GM23338 (cell line): ENCODE data around the gene TCF12. TPM values are rescaled to one million over a fixed set of nuclear protein-coding genes. Genes with fewer than 3 reads are reported as not detected.

ENCODE experiments used
- ATAC-seq: fragments of 200-7000 bp; cut with Tn5 transposase; 3 replicates; pipeline ENCODE4 v1.9.1; 2020
- DNase-seq: peaks from one replicate; pipeline ENCODE4 v3.0.0-alpha.2; 2015; ENCODE audit warnings: low spot score
- H2AFZ ChIP-seq: fragments of 200-600 bp; sonication (generic); 2 replicates; pipeline ENCODE4 v1.8.0; 2016; ENCODE audit warnings: antibody characterized with exemption, mild to moderate bottlenecking, moderate library complexity
- H3F3A ChIP-seq: fragments of 200-600 bp; sonication (generic); replicated peaks from 2 replicates; pipeline ENCODE4 v1.8.0; 2017; ENCODE audit warnings: antibody characterized with exemption, mixed run types, low read depth
- H3K27ac ChIP-seq: fragments of 200-600 bp; sonication (generic); 2 replicates; pipeline ENCODE4 v1.6.1; 2016; ENCODE audit warnings: low read depth
- H3K27me3 ChIP-seq: fragments of 200-600 bp; sonication (generic); 2 replicates; pipeline ENCODE4 v1.8.0; 2016; ENCODE audit warnings: mild to moderate bottlenecking, mixed run types, moderate library complexity; ENCODE audit not compliant: insufficient read depth
- H3K36me3 ChIP-seq: fragments of 200-600 bp; sonication (generic); 2 replicates; pipeline ENCODE4 v1.8.0; 2016; ENCODE audit warnings: mild to moderate bottlenecking; ENCODE audit not compliant: insufficient read depth
- H3K4me1 ChIP-seq: fragments of 200-600 bp; sonication (generic); 2 replicates; pipeline ENCODE4 v1.8.0; 2016; ENCODE audit warnings: mild to moderate bottlenecking, moderate library complexity; ENCODE audit not compliant: insufficient read depth
- H3K4me2 ChIP-seq: fragments of 200-600 bp; sonication (generic); 2 replicates; pipeline ENCODE4 v1.7.1; 2017; ENCODE audit warnings: mixed run types
- H3K4me3 ChIP-seq: fragments of 200-600 bp; sonication (generic); 2 replicates; pipeline ENCODE4 v1.6.1; 2016; ENCODE audit warnings: mixed run types
- H3K79me2 ChIP-seq: fragments of 200-600 bp; sonication (generic); replicated peaks from 2 replicates; pipeline ENCODE4 v1.8.0; 2017; ENCODE audit warnings: mild to moderate bottlenecking; ENCODE audit not compliant: insufficient read depth
- H3K9me2 ChIP-seq: fragments of 200-600 bp; sonication (generic); 2 replicates; pipeline ENCODE4 v1.8.0; 2017; ENCODE audit not compliant: insufficient read depth
- H4K20me1 ChIP-seq: fragments of 200-600 bp; sonication (generic); replicated peaks from 2 replicates; pipeline ENCODE4 v1.8.0; 2017; ENCODE audit warnings: mild to moderate bottlenecking; ENCODE audit not compliant: insufficient read depth
- H3K27ac Mint-ChIP-seq: 2 replicates; pipeline ENCODE4 v1.8.0; 2020; ENCODE audit warnings: inconsistent platforms, mild to moderate bottlenecking, moderate library complexity, mixed read lengths
- H3K27me3 Mint-ChIP-seq: 3 replicates; pipeline ENCODE4 v1.8.0; 2022; ENCODE audit warnings: low read depth, mild to moderate bottlenecking, moderate library complexity, mixed read lengths, inconsistent platforms; ENCODE audit not compliant: insufficient read depth, poor library complexity
- H3K36me3 Mint-ChIP-seq: 3 replicates; pipeline ENCODE4 v1.8.0; 2021; ENCODE audit warnings: low read depth, mild to moderate bottlenecking, inconsistent platforms, moderate library complexity, mixed read lengths
- H3K4me1 Mint-ChIP-seq: 3 replicates; pipeline ENCODE4 v1.8.0; 2020; ENCODE audit warnings: mild to moderate bottlenecking, inconsistent platforms, mixed read lengths
- H3K4me3 Mint-ChIP-seq: 3 replicates; pipeline ENCODE4 v1.8.0; 2021; ENCODE audit warnings: moderate library complexity, mild to moderate bottlenecking, inconsistent platforms, mixed read lengths
- H3K9me3 Mint-ChIP-seq: 3 replicates; pipeline ENCODE4 v1.8.0; 2020; ENCODE audit warnings: moderate library complexity, mild to moderate bottlenecking, inconsistent platforms, mixed read lengths
- CREB1 ChIP-seq: fragments of 250-450 bp; sonication (Bioruptor Pico); IDR thresholded peaks from 2 replicates; pipeline ENCODE4 v1.5.0; 2020; ENCODE audit warnings: low read depth, mild to moderate bottlenecking, moderate library complexity
- EZH2 ChIP-seq: fragments of 200-600 bp; sonication (generic); IDR thresholded peaks from one replicate; pipeline ENCODE4 v1.8.0; 2017; ENCODE audit warnings: antibody characterized with exemption, mild to moderate bottlenecking, low read depth; ENCODE audit not compliant: unreplicated experiment
- EZH2phosphoT487 ChIP-seq: fragments of 200-600 bp; sonication (generic); IDR thresholded peaks from one replicate; pipeline ENCODE4 v1.8.1; 2018; ENCODE audit warnings: antibody characterized with exemption; ENCODE audit not compliant: unreplicated experiment
- JUNB ChIP-seq: IDR thresholded peaks from one replicate; pipeline ENCODE4 v1.6.1; 2016; ENCODE audit warnings: antibody characterized with exemption; ENCODE audit not compliant: unreplicated experiment
- NANOG ChIP-seq: IDR thresholded peaks from 2 replicates; pipeline ENCODE4 v1.6.1; 2016; ENCODE audit warnings: antibody characterized with exemption, borderline replicate concordance
- POLR2AphosphoS5 ChIP-seq: IDR thresholded peaks from 2 replicates; pipeline ENCODE4 v1.6.1; 2016; ENCODE audit warnings: antibody characterized with exemption, low read depth
- ZNF114 ChIP-seq: fragments of 250-450 bp; sonication (Bioruptor Pico); IDR thresholded peaks from 2 replicates; pipeline ENCODE4 v1.5.0; 2020; ENCODE audit warnings: mild to moderate bottlenecking, moderate library complexity
- ZNF331 ChIP-seq: fragments of 250-450 bp; sonication (Bioruptor Pico); IDR thresholded peaks from 2 replicates; pipeline ENCODE4 v1.5.0; 2020; ENCODE audit warnings: low read depth, mild to moderate bottlenecking, moderate library complexity
- polyA plus RNA-seq: library from polyadenylated mRNA; unstranded; fragments of >200 nt; fragmentation: Nextera tagmentation; extraction: Ambion mirVana; gene quantifications from 2 replicates; pipeline ENCODE4 v1.2.1, GENCODE V29; 2016
- total RNA-seq: library from RNA; depleted of rRNA; stranded (reverse); fragments of >200 nt; shearing (Covaris generic); gene quantifications from 2 replicates; pipeline ENCODE4 v1.2.3, GENCODE V29; 2014
- TF ChIP-seq, protein P1 (sequence below), 2 experiments: fragments of 200-600 bp in 1 of 2; sonication (generic) in 1 of 2; conservative IDR thresholded peaks; 2 replicates each; pipeline versions ENCODE4 v1.5.1 to v1.6.1; 2016 to 2017; ENCODE audit warnings: antibody characterized with exemption in 2 of 2, low read depth in 2 of 2, mild to moderate bottlenecking in 2 of 2, moderate library complexity in 1 of 2
- TF ChIP-seq, protein P2 (sequence below): IDR thresholded peaks from 2 replicates; pipeline ENCODE4 v1.6.1; 2016; ENCODE audit warnings: antibody characterized with exemption

The TCF12 gene
- total and polyA plus RNA-seq, 2 experiments from 2014 or later = 27.6 to 104 TPM

DNA sequence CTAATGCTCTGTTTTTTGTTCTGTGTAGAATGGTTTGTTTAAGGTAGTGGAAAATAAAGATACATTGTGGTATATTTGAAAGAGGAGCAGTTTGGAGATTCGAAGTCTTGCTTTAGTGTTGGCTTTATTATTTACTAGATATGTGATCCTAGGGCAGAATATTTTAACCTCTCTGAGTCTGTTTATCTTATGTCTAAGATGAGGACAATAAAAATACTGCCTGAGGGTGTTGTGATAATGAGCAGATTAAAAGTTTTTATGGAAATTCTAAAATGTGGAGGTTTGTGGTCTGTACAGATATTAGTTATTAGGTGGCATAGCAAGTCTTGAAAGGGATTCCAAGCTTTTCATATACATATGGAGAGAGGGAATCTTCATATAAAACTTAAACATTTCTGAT lies 15.0 kb downstream of the TCF12 start:
- DNase-seq = no peak
- Mint-ChIP-seq H3K4me1 (peaks cover 32% of the 10 kb centered on the region; the same call in 2 of the 3 replicates), H3K27me3 (no peaks in the 10 kb centered on the region), H3K4me3 (no peak overlapping the region), H3K27ac (no peak overlapping the region; the same call in 1 of the 2 replicates), H3K36me3 (peaks cover 28% of the 10 kb centered on the region), H3K9me3 (no peaks in the 10 kb centered on the region)
- no peaks in the 10 kb centered on the region for H3F3A ChIP-seq
- peaks cover 9% of the 10 kb centered on the region; the same call in 1 of the 2 replicates for H3K4me1 ChIP-seq
- H3K27ac ChIP-seq = no peak overlapping the region
- H3K4me2 ChIP-seq = no peak overlapping the region
- no peaks in the 10 kb centered on the region for H3K9me2 ChIP-seq
- TF ChIP-seq, protein P1, sequence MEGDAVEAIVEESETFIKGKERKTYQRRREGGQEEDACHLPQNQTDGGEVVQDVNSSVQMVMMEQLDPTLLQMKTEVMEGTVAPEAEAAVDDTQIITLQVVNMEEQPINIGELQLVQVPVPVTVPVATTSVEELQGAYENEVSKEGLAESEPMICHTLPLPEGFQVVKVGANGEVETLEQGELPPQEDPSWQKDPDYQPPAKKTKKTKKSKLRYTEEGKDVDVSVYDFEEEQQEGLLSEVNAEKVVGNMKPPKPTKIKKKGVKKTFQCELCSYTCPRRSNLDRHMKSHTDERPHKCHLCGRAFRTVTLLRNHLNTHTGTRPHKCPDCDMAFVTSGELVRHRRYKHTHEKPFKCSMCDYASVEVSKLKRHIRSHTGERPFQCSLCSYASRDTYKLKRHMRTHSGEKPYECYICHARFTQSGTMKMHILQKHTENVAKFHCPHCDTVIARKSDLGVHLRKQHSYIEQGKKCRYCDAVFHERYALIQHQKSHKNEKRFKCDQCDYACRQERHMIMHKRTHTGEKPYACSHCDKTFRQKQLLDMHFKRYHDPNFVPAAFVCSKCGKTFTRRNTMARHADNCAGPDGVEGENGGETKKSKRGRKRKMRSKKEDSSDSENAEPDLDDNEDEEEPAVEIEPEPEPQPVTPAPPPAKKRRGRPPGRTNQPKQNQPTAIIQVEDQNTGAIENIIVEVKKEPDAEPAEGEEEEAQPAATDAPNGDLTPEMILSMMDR (conservative IDR thresholded peaks at IDR 0.05; ENCODE audit: low read depth in 2 of 2) = no peak
- TF ChIP-seq ZNF331 (CRISPR knock-in tag) (no peak), EZH2phosphoT487 (no peak)
- peaks cover 100% of the 10 kb centered on the region for H3K79me2 ChIP-seq
- H4K20me1 ChIP-seq = peaks cover 16% of the 10 kb centered on the region; the same call in 1 of the 2 replicates
- no peak overlapping the region for H2AFZ ChIP-seq
- no peaks in the 10 kb centered on the region for H3K27me3 ChIP-seq
- no peak for ATAC-seq
- no peak overlapping the region for H3K4me3 ChIP-seq
- H3K36me3 ChIP-seq = 0 out of 2 replicates have a peak, but pooled peaks cover 3% of the 10 kb centered on the region

DNA sequence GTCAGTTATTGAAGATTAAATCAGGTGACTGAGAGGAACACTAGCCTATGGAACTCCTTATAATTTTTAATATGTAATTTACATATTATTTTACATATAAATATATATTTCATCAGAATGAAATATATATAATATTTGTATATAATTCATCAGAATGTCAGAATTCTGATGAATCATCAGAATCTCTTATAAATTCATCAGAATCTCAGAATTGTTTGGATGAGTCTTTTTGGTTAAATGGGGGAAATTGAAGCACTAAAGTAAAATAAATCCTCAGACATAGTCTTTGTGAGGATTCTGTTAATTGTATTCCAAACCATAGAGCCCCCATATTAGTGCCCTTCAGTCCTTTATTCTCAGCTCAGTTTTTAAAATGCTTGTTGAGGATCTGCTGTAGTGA lies 15.4 kb downstream of the TCF12 start:
- peaks cover 100% of the 10 kb centered on the region for H3K79me2 ChIP-seq
- no peaks in the 10 kb centered on the region for H3K27me3 ChIP-seq
- no peak overlapping the region for H3K27ac ChIP-seq
- Mint-ChIP-seq H3K4me3 (no peak overlapping the region), H3K27ac (no peak overlapping the region), H3K4me1 (peaks cover 35% of the 10 kb centered on the region; the same call in 2 of the 3 replicates), H3K9me3 (no peaks in the 10 kb centered on the region), H3K27me3 (no peaks in the 10 kb centered on the region), H3K36me3 (peaks cover 28% of the 10 kb centered on the region)
- no peaks in the 10 kb centered on the region for H3F3A ChIP-seq
- 0 out of 2 replicates have a peak, but pooled peaks cover 3% of the 10 kb centered on the region for H3K36me3 ChIP-seq
- H4K20me1 ChIP-seq = peaks cover 20% of the 10 kb centered on the region; the same call in 1 of the 2 replicates
- no peaks in the 10 kb centered on the region for H3K9me2 ChIP-seq
- DNase-seq (no peak), ATAC-seq (no peak)
- no peak overlapping the region for H2AFZ ChIP-seq
- peaks cover 7% of the 10 kb centered on the region; the same call in 1 of the 2 replicates for H3K4me1 ChIP-seq
- H3K4me3 ChIP-seq = no peak overlapping the region
- H3K4me2 ChIP-seq = no peak overlapping the region
- TF ChIP-seq EZH2phosphoT487 (no peak), EZH2 (no peak), NANOG (no peak), ZNF331 (CRISPR knock-in tag) (no peak), CREB1 (CRISPR knock-in tag) (no peak), ZNF114 (CRISPR knock-in tag) (no peak), JUNB (no peak), POLR2AphosphoS5 (no peak)
- TF ChIP-seq, protein P2, sequence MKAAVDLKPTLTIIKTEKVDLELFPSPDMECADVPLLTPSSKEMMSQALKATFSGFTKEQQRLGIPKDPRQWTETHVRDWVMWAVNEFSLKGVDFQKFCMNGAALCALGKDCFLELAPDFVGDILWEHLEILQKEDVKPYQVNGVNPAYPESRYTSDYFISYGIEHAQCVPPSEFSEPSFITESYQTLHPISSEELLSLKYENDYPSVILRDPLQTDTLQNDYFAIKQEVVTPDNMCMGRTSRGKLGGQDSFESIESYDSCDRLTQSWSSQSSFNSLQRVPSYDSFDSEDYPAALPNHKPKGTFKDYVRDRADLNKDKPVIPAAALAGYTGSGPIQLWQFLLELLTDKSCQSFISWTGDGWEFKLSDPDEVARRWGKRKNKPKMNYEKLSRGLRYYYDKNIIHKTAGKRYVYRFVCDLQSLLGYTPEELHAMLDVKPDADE = no peak
- TF ChIP-seq, protein P1 (conservative IDR thresholded peaks at IDR 0.05; ENCODE audit: low read depth in 2 of 2) = no peak
